22Rv1 (cell line): ENCODE measurements around the gene RPGRIP1L.
A peak's percentile ranks its signal among the peaks of the same experiment; 100 is the strongest.

Experiments used
- H3K27ac ChIP-seq: fragments of 450-650 bp; 2 replicates; pipeline ENCODE4 v1.5.1; 2017
- ZFX ChIP-seq: fragments of 450-650 bp; IDR thresholded peaks from 2 replicates; pipeline ENCODE4 v1.6.1; 2017; ENCODE audit warnings: antibody characterized with exemption, borderline replicate concordance
- TF ChIP-seq, protein P1 (sequence below): fragments of 450-650 bp; IDR thresholded peaks from 2 replicates; pipeline ENCODE4 v1.5.1; 2017; ENCODE audit warnings: mild to moderate bottlenecking

Gene RPGRIP1L

DNA sequence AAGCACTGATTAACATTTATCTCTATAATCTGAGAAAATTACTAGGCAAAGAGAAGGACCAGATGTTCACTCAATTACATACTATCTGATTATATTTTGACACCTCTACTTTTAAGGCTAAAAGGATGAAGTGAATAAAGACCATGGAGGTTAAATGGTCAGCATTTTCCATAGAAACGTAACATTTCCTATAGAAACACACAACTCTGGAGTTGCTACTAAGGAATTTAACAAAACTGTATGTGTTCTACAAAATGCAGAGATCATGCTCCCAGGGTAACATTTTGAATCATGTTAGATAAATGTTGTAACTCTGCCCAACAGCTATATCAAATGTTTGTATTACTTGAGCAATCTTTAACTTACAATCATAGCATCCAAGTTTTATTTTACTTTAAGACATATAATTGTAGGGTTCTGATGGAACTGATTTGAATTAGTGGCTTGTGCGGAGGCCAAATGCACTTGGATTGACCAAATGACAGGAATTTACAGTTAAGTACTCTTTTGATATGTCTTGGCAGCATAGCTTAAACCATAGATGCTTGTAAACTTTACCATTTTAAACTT is 97.7 kb downstream of the RPGRIP1L start:
- no peak for TF ChIP-seq ZFX
- TF ChIP-seq, protein P1, sequence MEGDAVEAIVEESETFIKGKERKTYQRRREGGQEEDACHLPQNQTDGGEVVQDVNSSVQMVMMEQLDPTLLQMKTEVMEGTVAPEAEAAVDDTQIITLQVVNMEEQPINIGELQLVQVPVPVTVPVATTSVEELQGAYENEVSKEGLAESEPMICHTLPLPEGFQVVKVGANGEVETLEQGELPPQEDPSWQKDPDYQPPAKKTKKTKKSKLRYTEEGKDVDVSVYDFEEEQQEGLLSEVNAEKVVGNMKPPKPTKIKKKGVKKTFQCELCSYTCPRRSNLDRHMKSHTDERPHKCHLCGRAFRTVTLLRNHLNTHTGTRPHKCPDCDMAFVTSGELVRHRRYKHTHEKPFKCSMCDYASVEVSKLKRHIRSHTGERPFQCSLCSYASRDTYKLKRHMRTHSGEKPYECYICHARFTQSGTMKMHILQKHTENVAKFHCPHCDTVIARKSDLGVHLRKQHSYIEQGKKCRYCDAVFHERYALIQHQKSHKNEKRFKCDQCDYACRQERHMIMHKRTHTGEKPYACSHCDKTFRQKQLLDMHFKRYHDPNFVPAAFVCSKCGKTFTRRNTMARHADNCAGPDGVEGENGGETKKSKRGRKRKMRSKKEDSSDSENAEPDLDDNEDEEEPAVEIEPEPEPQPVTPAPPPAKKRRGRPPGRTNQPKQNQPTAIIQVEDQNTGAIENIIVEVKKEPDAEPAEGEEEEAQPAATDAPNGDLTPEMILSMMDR: no peak
- peak overlapping the region; percentile 96; the same call in 1 of the 2 replicates for H3K27ac ChIP-seq

DNA sequence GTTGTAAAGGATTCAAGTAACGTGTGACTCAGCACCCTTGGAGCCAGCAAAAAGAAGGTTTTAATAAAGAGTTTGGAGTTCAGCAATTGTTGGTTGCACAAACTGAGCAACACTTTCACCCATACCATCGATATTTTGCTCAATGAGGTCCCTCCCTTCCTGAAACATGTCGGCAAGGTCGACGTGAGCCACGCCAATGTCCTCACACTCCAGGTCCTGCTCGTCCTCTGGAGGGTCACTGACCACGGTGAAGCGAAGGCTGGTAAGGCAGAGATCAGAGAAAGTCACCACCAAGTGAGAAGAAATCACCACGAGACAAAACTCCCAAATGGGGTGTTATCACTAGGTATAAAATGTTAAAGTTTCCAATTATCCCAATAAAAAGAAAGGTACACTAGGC is 98.3 kb downstream of the RPGRIP1L start:
- no peak overlapping the region for H3K27ac ChIP-seq
- TF ChIP-seq, protein P1: no peak
- TF ChIP-seq ZFX: no peak

DNA sequence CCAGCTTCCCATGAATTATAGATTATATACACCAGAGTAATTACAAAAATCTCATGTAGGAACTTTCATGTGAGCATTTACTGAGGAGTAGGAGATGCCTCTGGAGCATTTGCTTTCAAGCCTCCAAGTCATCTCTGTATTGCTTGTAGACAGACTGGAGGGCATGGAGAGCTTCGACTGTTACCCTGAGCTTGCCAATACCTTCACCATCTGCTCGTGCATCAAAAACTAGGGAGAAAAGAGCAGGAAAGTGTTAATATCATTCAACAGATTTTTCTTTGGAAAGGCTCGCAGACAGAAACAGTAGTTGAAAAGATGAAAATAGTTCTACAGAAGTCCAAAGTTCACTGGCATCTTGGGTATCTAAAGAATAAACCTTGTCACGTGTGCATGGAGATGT is 101.7 kb downstream of the RPGRIP1L start:
- TF ChIP-seq ZFX: no peak
- no peak overlapping the region for H3K27ac ChIP-seq

DNA sequence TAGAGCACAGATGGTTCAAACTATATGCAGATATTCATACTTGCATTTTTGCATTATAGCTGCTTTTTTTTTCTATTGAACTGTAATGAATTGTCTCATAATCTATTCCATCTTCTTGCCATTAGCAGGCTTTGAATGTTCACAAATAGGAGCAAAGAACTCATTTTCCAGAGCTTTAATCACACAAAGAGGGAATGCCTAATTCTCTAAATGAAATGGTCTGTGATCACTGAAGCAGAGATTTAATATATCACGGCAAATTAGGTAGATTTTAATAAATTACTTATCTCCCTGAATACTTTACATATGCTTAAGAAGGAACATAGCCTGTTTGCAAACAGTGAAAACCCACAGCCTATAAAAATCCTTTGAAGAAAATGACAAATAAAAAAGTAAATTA is 103.0 kb downstream of the RPGRIP1L start:
- no peak for TF ChIP-seq ZFX
- TF ChIP-seq, protein P1: no peak
- no peak overlapping the region for H3K27ac ChIP-seq

DNA sequence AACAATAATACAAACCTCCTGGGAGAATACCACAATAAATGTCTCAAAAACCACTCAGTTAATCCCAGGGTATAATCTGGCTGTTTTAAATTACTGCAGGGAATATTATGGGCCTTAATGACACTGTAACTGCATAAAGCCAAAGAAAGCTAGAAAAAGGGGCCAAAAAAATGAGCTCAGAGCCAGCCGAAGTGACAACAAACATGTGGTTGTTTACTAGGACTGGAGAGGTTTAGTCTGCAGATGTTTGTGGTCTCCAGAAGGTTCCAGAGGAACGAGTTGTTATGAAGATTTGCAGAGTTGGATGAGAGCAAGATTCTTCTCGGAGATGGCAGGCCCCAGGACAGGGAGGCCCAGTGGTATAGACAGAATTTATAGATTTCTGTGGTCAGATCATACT is 103.5 kb downstream of the RPGRIP1L start:
- H3K27ac ChIP-seq: no peak overlapping the region
- TF ChIP-seq, protein P1: no peak
- TF ChIP-seq ZFX: no peak

DNA sequence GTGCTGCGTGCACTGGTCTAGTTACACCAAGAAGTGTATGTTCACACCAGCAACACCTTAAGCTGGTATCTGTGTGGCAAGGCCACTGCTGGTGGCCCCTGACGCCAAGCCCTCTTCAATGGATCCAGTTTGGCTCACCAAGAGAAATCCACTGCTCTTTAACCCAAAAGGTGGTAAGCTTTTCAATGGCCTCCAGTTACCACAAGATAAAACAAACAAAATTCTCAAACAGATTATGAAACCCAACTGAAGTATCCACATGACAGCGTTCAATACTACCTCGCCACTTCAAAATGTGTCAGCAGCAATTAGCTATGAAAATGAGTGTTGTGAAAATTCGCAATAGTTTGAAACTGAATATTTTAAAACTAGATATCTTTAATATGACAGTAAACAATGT is 104.1 kb downstream of the RPGRIP1L start:
- H3K27ac ChIP-seq: no peak overlapping the region
- no peak for TF ChIP-seq ZFX
- TF ChIP-seq, protein P1: no peak

DNA sequence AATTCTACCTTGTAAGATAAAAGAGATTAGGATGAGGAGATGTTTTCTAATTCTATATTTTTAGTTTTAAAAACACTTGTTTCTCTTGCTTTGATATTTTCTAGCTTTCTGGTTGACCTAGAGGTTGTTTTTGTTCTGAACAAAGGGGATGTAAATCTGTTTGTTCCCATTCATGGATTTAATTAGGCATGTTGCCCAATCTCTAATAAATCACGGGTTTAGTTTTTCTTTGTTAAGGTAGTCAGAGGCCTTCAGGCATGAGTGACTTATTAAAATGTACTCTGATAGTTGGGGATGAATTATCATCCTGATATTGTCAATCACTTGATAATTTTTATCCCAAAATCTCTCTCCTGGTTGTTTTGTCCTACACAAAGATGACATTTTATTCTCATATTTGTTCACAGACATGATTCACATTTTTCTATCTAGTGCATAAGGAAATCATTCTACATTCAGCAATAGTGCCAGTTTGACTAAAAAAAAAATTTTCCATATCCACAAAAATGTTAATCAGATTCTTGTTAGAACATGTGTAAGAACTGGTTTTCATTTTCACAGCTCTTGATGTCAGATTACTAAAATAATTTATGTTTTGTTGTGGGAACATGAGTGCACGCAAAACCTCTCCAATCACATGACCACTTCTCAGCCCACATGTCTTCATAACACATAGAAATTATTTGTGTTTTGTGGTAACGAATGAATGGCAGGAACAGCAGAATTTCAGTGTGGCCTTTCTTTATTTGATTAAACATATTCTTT is 105.0 kb downstream of the RPGRIP1L start:
- TF ChIP-seq, protein P1: no peak
- TF ChIP-seq ZFX: no peak
- no peak overlapping the region for H3K27ac ChIP-seq
